Raji (cell line): ENCODE data around the gene GJC3.

ENCODE experiments used
- POLR2A ChIP-seq: IDR thresholded peaks from 2 replicates; pipeline ENCODE4 v1.6.1; 2011; ENCODE audit warnings: low read depth, low read length, control low read depth; ENCODE audit not compliant: insufficient read depth

GJC3 gene

DNA sequence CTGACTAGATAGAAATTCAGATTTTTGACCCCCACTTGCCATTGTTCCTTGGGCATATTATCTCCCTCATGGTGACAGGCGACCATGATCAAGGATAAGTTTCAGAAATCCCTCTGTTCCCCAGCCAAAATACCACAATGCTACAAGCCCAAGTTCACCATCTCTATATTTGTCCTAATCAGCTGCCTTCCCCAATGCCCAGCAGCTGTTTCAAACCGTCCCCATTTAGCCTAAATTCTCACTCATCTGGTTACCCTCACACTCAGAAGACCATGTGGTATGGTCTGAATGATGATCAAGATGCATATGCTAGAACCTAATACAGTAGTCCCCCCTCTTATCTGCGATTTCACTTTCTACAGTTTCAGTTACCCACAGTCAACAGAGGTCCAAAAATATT, 956 bp upstream of the GJC3 start:
- TF ChIP-seq POLR2A: no peak

GRCh38 chr7:99929730-99930053, 272 bp upstream of the GJC3 start:
- no peak for TF ChIP-seq POLR2A

- no peak for TF ChIP-seq POLR2A
Measured at GRCh38 chr7:99928188-99928587, 1.2 kb downstream of the GJC3 start.

- TF ChIP-seq POLR2A: no peak
Measured at GRCh38 chr7:99927536-99927935, 1.9 kb downstream of the GJC3 start.

- TF ChIP-seq POLR2A: no peak
Measured at GRCh38 chr7:99926321-99926720, 3.1 kb downstream of the GJC3 start.

GRCh38 chr7:99923200-99923599, 6.2 kb downstream of the GJC3 start:
- TF ChIP-seq POLR2A: no peak

DNA sequence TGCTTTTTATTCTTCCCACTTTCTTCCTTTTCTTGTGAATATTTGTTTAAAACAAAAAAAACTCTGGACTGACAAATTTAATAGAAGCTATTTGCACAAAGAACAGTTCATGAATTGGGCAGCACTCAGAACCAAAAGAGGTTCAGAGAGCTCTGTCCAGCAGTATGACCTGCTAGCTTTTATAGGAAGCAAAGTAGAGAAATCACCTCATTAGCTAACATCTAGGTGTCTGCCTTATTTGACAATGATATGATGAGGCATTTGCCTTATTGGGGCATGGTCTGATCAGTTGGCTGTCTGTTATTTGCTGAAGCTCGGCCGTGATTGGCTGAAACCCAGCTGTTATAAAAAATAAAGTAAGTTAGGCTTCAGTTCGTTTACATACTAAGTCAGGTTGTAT, 9.3 kb downstream of the GJC3 start:
- no peak for TF ChIP-seq POLR2A

GRCh38 chr7:99919814-99920112, 9.7 kb downstream of the GJC3 start:
- TF ChIP-seq POLR2A: no peak

DNA sequence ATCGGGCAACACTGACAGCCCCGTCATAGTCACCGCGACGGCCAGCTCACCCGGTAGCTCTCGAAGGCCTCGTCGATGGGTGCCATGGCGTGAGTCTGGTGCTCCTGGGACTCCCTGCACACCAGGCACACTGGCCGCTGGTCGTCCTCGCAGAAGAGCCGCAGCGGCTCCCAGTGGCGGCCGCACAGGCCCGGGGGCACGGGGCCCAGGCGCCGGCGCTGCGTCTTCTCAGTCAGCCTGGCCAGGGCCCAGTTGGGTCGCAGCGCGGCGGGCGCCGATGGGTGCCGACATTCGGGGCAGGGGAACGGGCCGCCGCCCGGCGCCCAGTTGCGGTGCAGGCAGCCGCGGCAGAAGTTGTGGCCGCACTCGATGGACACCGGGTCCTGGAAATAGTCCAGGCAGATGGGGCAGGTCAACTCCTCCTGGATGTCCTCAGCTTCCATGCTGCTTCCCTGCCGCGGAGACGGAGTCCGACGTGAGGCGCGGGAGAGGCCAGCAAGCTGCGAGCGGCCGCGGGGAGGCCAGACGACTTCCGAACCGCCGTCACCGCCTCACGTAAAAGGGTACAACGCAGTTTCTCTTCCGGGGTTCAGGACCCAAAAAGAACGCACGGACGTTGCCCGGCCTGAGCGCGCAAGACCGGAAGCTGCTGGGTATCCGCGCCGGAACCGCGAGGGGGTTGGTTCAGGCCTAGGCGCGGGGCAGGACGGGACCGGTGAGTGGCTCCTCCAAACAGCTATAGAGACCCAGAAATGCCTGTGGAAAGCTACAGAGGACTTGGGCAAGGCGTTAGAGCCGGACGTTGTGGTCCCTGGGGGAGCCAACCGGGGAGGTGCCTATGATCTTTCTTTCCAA, 10.2 kb downstream of the GJC3 start, which contains the start of gene TRIM4:
Gene TRIM4 (minus strand): TSS at position 572 of the 855 bp plus-strand sequence. CDS start 129 bp downstream, at position 443.
- TF ChIP-seq POLR2A: peak; percentile 93

- no peak for TF ChIP-seq POLR2A
Measured at GRCh38 chr7:99910976-99911375, 18.4 kb downstream of the GJC3 start.

- no peak for TF ChIP-seq POLR2A
Measured at GRCh38 chr7:99901581-99901980, 27.8 kb downstream of the GJC3 start.

DNA sequence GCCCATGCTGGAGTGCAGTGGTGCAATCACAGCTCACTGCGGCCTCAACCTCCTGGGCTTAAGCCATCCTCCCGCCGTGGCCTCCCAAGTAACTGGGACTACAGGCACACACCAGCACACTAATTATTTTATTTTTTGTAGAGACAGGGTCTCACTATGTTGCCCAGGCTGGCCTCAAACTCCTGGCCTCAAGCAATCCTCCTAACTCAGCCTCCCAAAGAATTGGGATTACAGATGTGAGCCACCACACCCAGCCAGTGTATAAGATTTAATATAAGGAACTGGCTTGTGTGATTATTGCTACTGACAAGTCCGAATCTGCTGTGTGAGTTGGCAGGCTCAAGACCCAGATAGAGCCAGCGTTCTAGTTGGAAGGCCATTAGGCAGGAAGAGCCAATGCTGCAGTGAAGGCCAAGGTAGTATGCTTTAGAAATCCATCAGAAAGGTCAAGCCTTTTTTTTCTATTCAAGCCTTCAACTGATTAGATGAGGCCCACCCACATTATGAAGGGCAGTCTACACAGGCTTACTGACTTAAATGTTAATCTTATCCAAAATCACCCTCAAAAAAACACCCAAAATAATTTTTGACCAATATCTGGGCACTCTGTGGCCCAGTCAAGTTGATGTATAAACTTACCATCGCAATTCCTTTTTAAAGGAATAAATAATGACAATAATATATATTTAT, 29.4 kb downstream of the GJC3 start:
- no peak for TF ChIP-seq POLR2A

DNA sequence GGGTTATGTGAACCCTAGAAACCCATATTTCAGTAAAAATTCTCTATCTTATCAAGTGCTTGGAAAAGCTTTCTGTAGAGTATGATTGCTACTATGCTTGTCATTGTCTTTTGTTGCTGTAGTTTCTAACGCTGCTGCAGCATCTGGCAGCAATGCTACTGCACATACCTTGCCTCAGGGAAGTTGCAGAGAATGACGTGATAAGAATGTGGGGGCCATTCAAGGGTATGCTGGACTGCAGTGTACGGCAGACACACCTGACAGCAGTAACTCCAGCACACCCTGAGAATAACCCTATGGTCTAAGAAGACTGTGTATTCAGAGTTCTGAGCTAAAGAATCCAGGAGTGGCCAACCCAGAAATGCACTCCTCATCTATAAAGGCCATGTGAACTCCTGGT, 30.6 kb downstream of the GJC3 start:
- TF ChIP-seq POLR2A: no peak

DNA sequence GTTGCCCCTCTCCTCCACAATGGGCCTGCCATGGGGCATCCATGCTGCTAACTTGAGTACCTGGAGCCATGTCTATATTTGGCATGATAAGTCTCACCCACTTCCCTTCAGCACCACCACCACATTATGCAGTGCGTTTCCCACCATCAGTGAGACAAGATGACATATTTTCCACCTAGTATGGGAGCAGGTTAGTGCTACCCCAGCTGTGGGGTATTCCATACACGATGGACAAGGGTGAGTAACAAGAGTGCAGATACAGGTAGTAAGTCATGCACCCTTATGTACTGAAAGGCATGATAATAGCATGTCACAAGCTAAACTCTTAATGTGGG, 31.4 kb downstream of the GJC3 start:
- no peak for TF ChIP-seq POLR2A

DNA sequence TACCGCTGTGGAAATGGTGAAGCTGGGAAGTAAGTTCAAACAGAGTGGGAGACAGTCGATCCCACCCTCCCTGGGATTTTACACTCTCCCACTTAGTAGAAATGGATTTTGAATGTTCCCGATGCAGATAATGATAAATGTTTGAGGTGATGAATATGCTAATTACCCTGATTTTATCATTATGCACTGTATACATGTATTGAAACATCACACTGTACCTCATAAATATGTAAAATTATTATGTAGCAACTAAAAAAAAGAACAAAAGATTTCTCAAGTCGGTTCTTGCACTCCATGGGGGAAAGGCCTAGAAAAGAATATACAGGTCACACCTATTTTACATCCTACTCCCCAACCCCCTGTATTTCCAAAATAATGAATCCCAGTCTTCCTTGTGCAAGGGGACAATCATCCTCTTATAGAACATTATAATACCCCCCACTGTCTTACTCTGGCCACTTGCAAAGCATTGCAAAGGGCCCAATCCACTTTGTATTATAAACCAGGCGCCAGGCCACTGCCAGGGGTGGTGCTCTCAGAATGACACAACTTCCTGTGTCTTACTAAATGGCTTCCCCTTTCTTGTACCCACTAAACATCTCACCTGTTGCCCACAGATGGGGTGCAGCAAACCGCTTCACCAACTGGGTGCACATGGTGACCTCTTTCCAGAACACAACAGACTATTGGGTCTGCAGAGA, 31.9 kb downstream of the GJC3 start:
- TF ChIP-seq POLR2A: no peak

GRCh38 chr7:99894738-99895137, 34.7 kb downstream of the GJC3 start:
- no peak for TF ChIP-seq POLR2A
